CD4-positive, CD25-positive, alpha-beta regulatory T cell (primary cell): Measurements from ENCODE around the gene GALNT11. TPM values are rescaled to one million over a fixed set of nuclear protein-coding genes. Genes with fewer than 3 reads are reported as not detected.
"Not testable (repeated sequence)": the region's sequence is repeated elsewhere in the genome, so short reads cannot be mapped to it uniquely, and the experiment has no call there.

ENCODE experiments used
- ATAC-seq, 2 donors: fragments of 150-1000 bp; cut with Tn5 transposase; one replicate each; pipeline ENCODE4 v1.10.0; 2021; ENCODE audit warnings: low read depth in 2 of 2, moderate number of reproducible peaks in 2 of 2, moderate library complexity in 1 of 2
- DNase-seq, 3 donors: peaks; one replicate each; pipeline versions ENCODE4 v3.0.0 to v3.0.0-alpha.2; 2012 to 2022; ENCODE audit warnings: mixed read lengths in 1 of 3
- H3K27ac ChIP-seq: one replicate; pipeline ENCODE4 v1.7.0; 2013; ENCODE audit warnings: mild to moderate bottlenecking, low read length; ENCODE audit not compliant: insufficient read depth, poor library complexity, severe bottlenecking
- H3K27me3 ChIP-seq: one replicate; pipeline ENCODE4 v1.7.0; 2013; ENCODE audit warnings: low read length; ENCODE audit not compliant: control insufficient read depth, insufficient read depth
- H3K36me3 ChIP-seq: one replicate; pipeline ENCODE4 v1.7.0; 2013; ENCODE audit warnings: mild to moderate bottlenecking, low read length, moderate library complexity; ENCODE audit not compliant: control insufficient read depth, insufficient read depth
- H3K4me1 ChIP-seq: 2 replicates; pipeline ENCODE4 v1.7.0; 2013; ENCODE audit warnings: mild to moderate bottlenecking, low read length; ENCODE audit not compliant: insufficient read depth, control insufficient read depth, poor library complexity, severe bottlenecking
- H3K4me3 ChIP-seq: one replicate; pipeline ENCODE4 v1.7.0; 2013; ENCODE audit warnings: low read depth, mild to moderate bottlenecking, low read length, moderate library complexity
- H3K9me3 ChIP-seq, 2 experiments: 1 replicate in 1 of 2; 2 replicates in 1 of 2; pipeline ENCODE4 v1.7.0; 2013; ENCODE audit warnings: low read length in 2 of 2, mild to moderate bottlenecking in 1 of 2, moderate library complexity in 1 of 2; ENCODE audit not compliant: control insufficient read depth in 2 of 2
- H3K27ac Mint-ChIP-seq, 3 donors: one replicate each; pipeline ENCODE4 v1.8.0; 2020 to 2022; ENCODE audit warnings: mild to moderate bottlenecking in 3 of 3, mixed read lengths in 3 of 3, moderate library complexity in 2 of 3
- H3K27me3 Mint-ChIP-seq: one replicate; pipeline ENCODE4 v1.8.0; 2022; ENCODE audit warnings: mild to moderate bottlenecking, mixed read lengths
- H3K36me3 Mint-ChIP-seq: one replicate; pipeline ENCODE4 v1.8.0; 2020; ENCODE audit warnings: mixed read lengths
- H3K4me1 Mint-ChIP-seq, 4 donors: one replicate each; pipeline ENCODE4 v1.8.0; 2020 to 2022; ENCODE audit warnings: mixed read lengths in 4 of 4, mild to moderate bottlenecking in 1 of 4
- H3K4me3 Mint-ChIP-seq, 4 donors: one replicate each; pipeline ENCODE4 v1.8.0; 2020 to 2022; ENCODE audit warnings: mild to moderate bottlenecking in 4 of 4, mixed read lengths in 4 of 4, moderate library complexity in 3 of 4
- H3K9me3 Mint-ChIP-seq, 7 donors: one replicate each; pipeline ENCODE4 v1.8.0; 2020 to 2022; ENCODE audit warnings: mixed read lengths in 7 of 7, mild to moderate bottlenecking in 3 of 7, moderate library complexity in 2 of 7
- polyA plus RNA-seq, 4 donors: library from polyadenylated mRNA; unstranded; fragments of 300-500 nt; fragmentation: Illumina TruSeq; gene quantifications; one replicate each; pipeline ENCODE4 v1.2.3, GENCODE V29; 2021
- total RNA-seq: library from RNA; stranded (reverse); gene quantifications from one replicate; pipeline ENCODE4 v1.2.3, GENCODE V29; 2022

GALNT11 gene
- total and polyA plus RNA-seq, 5 donors from 2014 or later: 22.5 to 27.1 (median 25.4) TPM

DNA sequence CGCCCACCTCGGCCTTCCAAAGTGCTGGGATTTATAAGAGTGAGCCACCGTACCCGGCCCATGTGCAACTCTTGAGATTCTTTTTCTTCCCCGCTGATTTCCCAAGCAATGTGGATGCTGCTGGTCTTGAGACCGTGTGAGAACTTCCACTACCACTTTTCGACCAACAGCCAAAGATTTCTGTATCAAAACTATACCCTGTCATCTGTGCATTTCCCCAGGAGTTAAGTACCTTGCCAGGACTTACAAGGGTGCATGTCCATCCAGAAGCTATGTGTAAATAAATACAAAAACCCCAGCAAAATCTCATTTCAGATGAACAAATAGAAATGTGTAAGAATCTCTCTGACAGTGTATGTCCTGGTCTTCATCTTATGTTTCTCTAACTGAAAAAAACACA, 9.9 kb upstream of the GALNT11 start:
- DNase-seq: no peak
- H3K36me3 Mint-ChIP-seq: no peaks in the 10 kb centered on the region
- no peaks in the 10 kb centered on the region for H3K4me1 Mint-ChIP-seq
- peaks cover 33% of the 10 kb centered on the region for H3K27me3 Mint-ChIP-seq
- H3K9me3 ChIP-seq: no peaks in the 10 kb centered on the region
- no peak overlapping the region for H3K27ac ChIP-seq
- H3K27ac Mint-ChIP-seq: no peak overlapping the region
- no peaks in the 10 kb centered on the region for H3K4me1 ChIP-seq
- no peak for ATAC-seq
- H3K4me3 Mint-ChIP-seq: no peak overlapping the region
- H3K4me3 ChIP-seq: no peak overlapping the region
- H3K9me3 Mint-ChIP-seq: no peaks in the 10 kb centered on the region
- H3K36me3 ChIP-seq: no peaks in the 10 kb centered on the region
- H3K27me3 ChIP-seq: peaks cover 2% of the 10 kb centered on the region

DNA sequence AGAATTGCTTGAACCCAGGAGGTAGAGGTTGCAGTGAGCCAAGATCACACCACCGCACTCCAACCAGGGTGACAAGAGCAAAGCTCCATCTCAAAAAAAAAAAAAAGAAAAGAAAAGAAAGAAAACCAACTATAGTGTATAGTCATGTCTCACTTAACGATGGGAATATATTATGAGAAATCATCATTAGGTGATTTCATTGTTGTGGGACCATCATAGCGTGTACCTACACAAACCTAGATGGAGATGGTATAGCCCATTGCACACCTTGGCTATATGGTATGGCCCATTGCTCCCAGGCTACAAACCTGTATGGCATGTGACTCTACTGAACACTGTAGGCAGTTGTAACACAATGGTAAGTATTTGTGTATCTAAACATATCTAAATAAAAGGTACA, 8.5 kb upstream of the GALNT11 start:
- H3K36me3 ChIP-seq: no peaks in the 10 kb centered on the region
- H3K4me3 ChIP-seq: no peak overlapping the region
- H3K27me3 ChIP-seq: peaks cover 2% of the 10 kb centered on the region
- no peaks in the 10 kb centered on the region for H3K9me3 ChIP-seq
- no peaks in the 10 kb centered on the region for H3K4me1 Mint-ChIP-seq
- no peak for ATAC-seq
- no peaks in the 10 kb centered on the region for H3K36me3 Mint-ChIP-seq
- DNase-seq: no peak
- H3K27me3 Mint-ChIP-seq: peaks cover 27% of the 10 kb centered on the region
- H3K27ac Mint-ChIP-seq: no peak overlapping the region
- H3K9me3 Mint-ChIP-seq: no peaks in the 10 kb centered on the region
- H3K27ac ChIP-seq: no peak overlapping the region
- no peak overlapping the region for H3K4me3 Mint-ChIP-seq
- no peaks in the 10 kb centered on the region for H3K4me1 ChIP-seq

- H3K36me3 Mint-ChIP-seq, H3K4me1 Mint-ChIP-seq, ATAC-seq, H3K36me3 ChIP-seq, DNase-seq, H3K4me1 ChIP-seq, H3K27ac Mint-ChIP-seq, H3K9me3 Mint-ChIP-seq, H3K9me3 ChIP-seq, H3K27me3 ChIP-seq, H3K4me3 ChIP-seq, H3K4me3 Mint-ChIP-seq, H3K27ac ChIP-seq: not testable (repeated sequence)
- H3K27me3 Mint-ChIP-seq: peaks cover 29% of the 10 kb centered on the region
These were observed 7.8 kb upstream of the GALNT11 start for GRCh38 chr7:152017683-152018082.

DNA sequence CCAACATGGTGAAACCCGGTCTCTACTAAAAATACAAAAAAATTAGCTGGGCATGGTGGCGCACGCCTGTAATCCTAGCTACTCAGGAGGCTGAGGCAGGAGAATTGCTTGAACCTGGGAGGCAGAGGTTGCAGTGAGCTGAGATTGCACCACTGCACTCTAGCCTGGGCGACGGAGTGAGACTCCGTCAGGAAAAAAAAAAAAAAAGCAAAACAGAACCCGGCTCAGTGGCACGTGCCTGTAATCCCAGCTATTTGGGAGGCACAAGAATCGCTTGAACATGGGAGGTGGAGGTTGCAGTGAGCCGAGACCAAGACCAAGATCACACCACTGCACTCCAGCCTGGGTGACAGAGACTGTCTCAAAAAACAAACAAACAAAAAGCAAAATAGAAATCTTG, 3.7 kb upstream of the GALNT11 start:
- H3K9me3 Mint-ChIP-seq, H3K4me3 ChIP-seq, DNase-seq, H3K9me3 ChIP-seq, H3K27ac Mint-ChIP-seq, H3K27ac ChIP-seq, ATAC-seq, H3K4me3 Mint-ChIP-seq, H3K36me3 Mint-ChIP-seq, H3K27me3 ChIP-seq, H3K36me3 ChIP-seq: not testable (repeated sequence)
- peaks cover 14% of the 10 kb centered on the region for H3K4me1 ChIP-seq
- Mint-ChIP-seq H3K4me1 (peaks cover 3 to 17% (median 8%) of the 10 kb centered on the region in 4 donors), H3K27me3 (peaks cover 41% of the 10 kb centered on the region)

DNA sequence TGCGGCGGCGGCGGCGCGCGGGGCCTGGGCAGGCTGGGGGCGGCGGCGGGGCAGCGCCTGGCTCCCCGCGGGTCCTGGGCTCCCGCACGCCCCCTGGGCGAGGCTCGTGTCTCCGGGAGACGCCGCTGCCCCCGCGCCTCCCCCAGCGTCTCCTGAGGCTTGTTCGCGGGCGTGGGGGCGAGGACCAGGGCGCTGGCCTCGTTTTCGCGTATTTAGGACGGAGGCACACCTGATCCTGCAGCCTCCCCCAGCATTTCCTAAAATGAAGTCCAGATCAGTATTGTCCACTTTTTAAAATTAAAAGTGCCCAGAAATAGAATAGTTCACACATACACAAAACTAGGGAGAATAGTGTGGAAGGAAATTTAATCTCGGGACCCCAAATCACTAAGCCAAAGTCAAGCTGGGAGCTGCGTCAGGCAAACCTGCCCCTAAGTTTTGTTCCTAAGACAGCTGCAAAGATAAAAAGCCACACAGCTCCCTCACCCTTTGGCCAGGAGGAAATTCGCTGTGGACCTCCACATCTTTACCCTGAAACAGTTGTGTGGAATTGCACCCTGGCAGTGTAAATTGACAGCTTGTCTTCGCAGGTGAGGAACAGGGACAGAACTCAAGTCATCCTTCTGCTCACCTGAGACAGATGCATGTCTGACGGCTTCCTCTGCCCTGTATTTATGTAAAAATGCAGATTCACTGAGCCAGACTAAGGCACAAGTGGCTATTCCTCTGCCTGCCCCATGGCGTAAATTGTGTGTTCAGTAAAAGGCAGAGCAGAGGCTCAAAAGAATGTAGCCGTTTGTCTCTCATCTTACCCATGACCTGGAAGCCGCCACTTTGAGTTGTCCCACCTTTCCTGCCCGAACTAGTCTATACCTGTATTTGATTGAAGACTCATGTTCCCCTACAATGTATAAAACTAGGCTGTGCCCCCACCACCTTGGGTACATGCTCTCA, 740 bp downstream of the GALNT11 start:
- no peaks in the 10 kb centered on the region for H3K9me3 ChIP-seq
- DNase-seq (no peak), ATAC-seq (no peak)
- H3K4me3 ChIP-seq: peak overlapping the region; percentile 70
- H3K27me3 ChIP-seq: peaks cover 3% of the 10 kb centered on the region
- peak overlapping the region; percentile 9 to 99 (median 87) for H3K27ac Mint-ChIP-seq
- H3K4me1 Mint-ChIP-seq: peaks cover 18 to 50% (median 33%) of the 10 kb centered on the region in 4 donors
- peak overlapping the region; percentile 47 for H3K27ac ChIP-seq
- H3K27me3 Mint-ChIP-seq: peaks cover 18% of the 10 kb centered on the region
- H3K4me3 Mint-ChIP-seq: peak overlapping the region; percentile 83 to 88 (median 85)
- H3K4me1 ChIP-seq: peaks cover 14% of the 10 kb centered on the region
- H3K36me3 ChIP-seq: no peaks in the 10 kb centered on the region
- H3K9me3 Mint-ChIP-seq: peaks cover 0 to 2% (median 0%) of the 10 kb centered on the region in 7 donors
- H3K36me3 Mint-ChIP-seq: peaks cover 8% of the 10 kb centered on the region

DNA sequence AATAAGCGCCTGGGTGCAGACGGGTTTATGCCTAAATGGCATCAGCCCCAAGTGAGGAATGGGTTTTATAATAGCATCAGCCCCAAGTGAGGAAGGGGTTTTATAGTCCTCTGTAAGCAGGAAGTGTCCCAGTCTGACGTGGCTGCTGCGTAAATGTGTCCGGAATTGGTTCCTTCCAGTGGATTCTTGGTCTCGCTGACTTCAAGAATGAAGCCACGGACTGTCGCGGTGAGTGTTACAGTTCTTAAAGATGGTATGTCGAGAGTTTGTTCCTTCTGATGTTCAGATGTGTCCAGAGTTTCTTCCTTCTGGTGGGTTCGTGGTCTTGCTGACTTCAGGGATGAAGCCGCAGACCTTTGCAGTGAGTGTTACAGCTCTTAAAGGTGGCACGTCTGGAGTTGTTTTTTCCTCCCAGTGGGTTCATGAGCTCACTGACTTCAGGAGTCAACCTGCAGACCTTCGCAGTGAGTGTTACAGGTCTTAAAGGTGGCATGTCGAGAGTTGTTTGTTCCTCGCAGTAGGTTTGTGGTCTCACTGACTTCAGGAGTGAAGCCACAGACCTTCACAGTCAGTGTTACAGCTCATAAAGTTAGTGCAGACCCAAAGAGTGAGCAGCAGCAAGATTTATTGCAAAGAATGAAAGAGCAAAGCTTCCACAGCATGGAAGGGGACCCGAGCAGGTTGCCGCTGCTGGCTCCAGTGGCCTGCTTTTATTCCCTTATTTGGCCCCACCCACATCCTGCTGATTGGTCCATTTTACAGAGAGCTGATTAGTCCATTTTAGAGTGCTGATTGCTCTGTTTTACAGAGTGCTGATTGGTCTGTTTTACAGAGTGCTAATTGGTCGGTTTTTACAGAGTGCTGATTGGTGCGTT, 2.3 kb downstream of the GALNT11 start:
- DNase-seq, H3K9me3 ChIP-seq, H3K27ac ChIP-seq, H3K9me3 Mint-ChIP-seq, ATAC-seq, H3K27me3 ChIP-seq, H3K36me3 ChIP-seq, H3K4me3 ChIP-seq: not testable (repeated sequence)
- peaks cover 14% of the 10 kb centered on the region for H3K4me1 ChIP-seq
- peak overlapping the region; percentile 16 to 79 (median 30) for H3K4me3 Mint-ChIP-seq
- peak overlapping the region in 2 of 3 donors; percentile 31 to 80 for H3K27ac Mint-ChIP-seq
- peaks cover 11% of the 10 kb centered on the region for H3K36me3 Mint-ChIP-seq
- peaks cover 18 to 54% (median 37%) of the 10 kb centered on the region in 4 donors for H3K4me1 Mint-ChIP-seq
- H3K27me3 Mint-ChIP-seq: peaks cover 16% of the 10 kb centered on the region

GRCh38 chr7:152030059-152030458, 4.6 kb downstream of the GALNT11 start:
- H3K36me3 Mint-ChIP-seq: peaks cover 28% of the 10 kb centered on the region
- not testable (repeated sequence) for H3K27ac Mint-ChIP-seq
- peaks cover 14 to 51% (median 35%) of the 10 kb centered on the region in 4 donors for H3K4me1 Mint-ChIP-seq

More at GRCh38 chr7:152030059-152030458, 4.6 kb downstream of the GALNT11 start:
- not testable (repeated sequence) for DNase-seq, H3K9me3 Mint-ChIP-seq, H3K27me3 Mint-ChIP-seq, H3K4me3 ChIP-seq, H3K27me3 ChIP-seq, H3K36me3 ChIP-seq, H3K9me3 ChIP-seq, ATAC-seq, H3K27ac ChIP-seq
- peaks cover 12% of the 10 kb centered on the region for H3K4me1 ChIP-seq
- peak overlapping the region in 1 of 4 donors; percentile 0 for H3K4me3 Mint-ChIP-seq
